T follicular helper cell (primary cell): ENCODE data around the gene ECPAS.
"Not testable (repeated sequence)": the region's sequence is repeated elsewhere in the genome, so short reads cannot be mapped to it uniquely, and the experiment has no call there.

Source experiments
- DNase-seq: peaks from one replicate; pipeline ENCODE4 v3.0.0-alpha.2; 2020; ENCODE audit warnings: low read depth

ECPAS gene

DNA sequence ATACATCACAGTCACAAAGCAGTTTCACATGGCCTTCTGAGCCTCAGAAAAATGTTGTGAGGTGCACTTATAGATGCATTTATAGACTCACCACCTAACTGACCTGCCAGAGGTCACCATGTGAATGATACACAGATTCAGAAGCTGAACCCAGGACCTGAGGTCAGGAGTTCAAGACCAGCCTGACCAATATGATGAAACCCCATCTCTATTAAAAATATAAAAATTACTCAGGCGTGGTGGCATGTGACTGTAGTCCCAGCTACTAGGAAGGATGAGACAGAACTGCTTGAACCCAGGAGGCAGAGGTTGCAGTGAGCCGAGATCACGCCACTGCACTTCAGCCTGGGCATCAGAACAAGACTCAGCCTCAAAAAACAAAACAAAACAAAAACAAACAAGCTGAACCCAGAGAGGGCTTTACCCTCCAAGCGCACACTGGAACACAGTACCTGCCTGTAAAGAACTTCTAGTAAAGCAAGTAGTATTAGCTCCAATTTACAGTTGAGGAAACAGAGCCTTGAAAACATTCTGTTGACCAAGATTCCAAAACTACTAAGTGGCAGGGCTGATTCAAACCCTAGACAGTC is 16.3 kb downstream of the ECPAS start:
- DNase-seq, result no peak

DNA sequence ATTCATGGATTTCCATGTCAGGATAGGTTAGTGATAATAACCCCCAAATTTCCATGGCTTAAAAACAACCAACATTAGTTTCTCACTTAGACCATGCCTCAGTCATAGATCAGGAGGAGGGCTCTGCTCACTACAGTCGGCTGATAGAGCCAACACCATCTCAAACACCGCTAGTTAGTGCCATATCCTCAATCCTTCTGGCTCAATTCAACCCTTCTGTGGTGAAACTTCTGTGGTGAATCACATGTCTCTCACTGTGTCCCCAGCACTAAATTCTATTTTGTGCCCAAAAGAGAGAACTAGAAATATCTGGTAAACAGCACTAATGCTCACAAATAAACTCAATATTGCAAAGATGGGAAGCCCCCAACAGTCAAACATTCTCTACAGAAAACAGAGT is 21.1 kb downstream of the ECPAS start:
- DNase-seq, result no peak

GRCh38 chr9:111458139-111459009 is 25.8 kb downstream of the ECPAS start:
- no peak for DNase-seq

GRCh38 chr9:111456529-111456928 is 27.7 kb downstream of the ECPAS start:
- no peak for DNase-seq

DNA sequence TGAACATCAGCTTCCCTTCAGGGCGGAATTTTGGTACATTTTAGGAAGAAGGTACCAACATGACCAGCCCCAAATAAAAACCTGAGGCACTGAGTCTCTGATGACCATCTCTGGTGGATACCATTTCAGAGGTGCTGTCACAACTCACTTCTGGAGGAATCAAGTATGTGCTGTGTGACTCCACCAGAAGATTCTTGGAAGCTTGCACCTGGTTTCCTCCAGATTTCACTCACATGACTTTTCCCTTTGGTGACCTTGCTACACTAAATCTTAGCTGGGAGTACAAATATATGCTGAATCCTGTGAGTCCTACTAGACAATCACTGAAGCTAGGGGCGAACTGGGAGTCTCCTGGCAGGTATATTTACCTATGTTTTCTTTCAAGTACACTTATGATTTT is 28.5 kb downstream of the ECPAS start:
- DNase-seq, result no peak

DNA sequence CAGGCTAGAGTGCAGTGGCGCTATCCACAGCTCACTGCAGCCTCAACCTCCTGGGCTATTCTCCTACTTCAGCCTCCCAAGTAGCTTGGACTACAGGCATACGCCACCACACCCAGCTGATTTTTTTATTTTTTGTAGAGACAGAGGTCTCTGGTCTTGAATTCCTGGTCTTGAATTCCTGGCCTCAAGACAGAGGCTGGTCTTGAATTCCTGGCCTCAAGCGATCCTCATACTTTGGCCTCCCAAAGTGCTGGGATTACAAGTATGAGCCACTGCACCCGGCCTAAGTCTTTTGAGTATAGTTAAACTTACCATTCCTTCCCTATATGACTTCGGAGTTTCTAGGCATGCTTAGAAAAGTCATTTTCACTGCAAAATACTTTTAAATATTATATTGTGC is 29.4 kb downstream of the ECPAS start:
- DNase-seq, result no peak

DNA sequence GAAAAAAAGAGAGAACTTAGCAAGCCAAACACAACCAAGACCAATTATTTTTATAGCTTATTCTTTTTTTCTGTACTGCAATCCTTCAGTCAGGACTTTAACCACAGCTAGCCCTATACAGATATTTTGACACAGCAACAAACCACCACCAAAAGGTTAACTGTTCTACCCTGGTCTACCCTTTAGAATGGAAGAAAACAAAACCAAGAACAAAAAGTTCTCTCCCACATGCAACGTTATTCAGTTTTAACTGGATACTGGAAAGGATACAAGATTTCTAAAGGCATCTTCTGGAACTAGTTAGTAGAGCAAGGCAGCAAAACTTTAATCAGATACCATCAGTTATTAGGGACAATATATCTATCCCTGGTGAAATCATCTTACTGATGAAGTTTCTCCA is 32.6 kb downstream of the ECPAS start:
- no peak for DNase-seq

DNA sequence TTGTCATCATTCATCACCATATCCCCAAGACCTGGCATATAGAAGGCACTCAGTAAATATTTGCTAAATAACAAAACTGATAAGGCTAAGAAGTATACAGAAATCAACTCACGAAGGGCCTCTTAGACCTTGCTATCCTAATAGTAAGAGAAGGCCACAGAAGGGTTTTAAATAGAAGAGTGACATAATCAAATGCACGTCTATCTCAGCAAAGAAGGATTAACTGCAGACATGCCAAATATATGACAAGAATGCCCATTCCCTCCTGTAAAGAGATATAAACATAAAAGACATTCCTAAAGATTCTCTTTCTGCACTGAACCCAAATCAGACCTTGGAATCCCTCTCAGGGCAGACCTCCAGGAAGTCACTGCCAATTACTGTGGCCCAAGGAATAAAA is 34.1 kb downstream of the ECPAS start:
- no peak for DNase-seq

- no peak for DNase-seq
Observed at GRCh38 chr9:111449705-111450104, 34.5 kb downstream of the ECPAS start.

- DNase-seq, result not testable (repeated sequence)
Observed at GRCh38 chr9:111445799-111446198, 38.4 kb downstream of the ECPAS start.

DNA sequence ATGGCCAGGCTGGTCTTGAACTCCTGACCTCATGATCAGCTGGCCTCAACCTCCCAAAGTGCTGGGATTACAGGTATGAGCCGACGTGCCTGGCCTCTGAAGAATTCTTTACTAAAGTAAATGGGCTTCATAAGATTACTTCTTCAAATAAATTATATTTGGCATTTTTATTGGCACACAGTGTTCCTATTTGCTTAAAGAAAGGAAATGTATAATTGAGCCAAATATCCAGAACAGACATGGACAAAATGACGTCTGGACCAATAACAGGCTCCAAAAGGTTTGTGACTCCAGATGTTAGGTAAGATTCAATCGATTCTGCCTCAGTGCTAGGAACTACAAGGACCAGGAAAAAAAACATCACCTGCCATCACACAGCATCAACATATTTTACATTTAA is 40.7 kb downstream of the ECPAS start:
- no peak for DNase-seq

- no peak for DNase-seq
Observed at GRCh38 chr9:111442360-111443027, 41.7 kb downstream of the ECPAS start.

GRCh38 chr9:111440226-111440625 is 44.0 kb downstream of the ECPAS start:
- no peak for DNase-seq

GRCh38 chr9:111438541-111439235 is 45.5 kb downstream of the ECPAS start:
- DNase-seq, result no peak

- DNase-seq, result no peak
Observed at GRCh38 chr9:111436571-111436970, 47.6 kb downstream of the ECPAS start.

DNA sequence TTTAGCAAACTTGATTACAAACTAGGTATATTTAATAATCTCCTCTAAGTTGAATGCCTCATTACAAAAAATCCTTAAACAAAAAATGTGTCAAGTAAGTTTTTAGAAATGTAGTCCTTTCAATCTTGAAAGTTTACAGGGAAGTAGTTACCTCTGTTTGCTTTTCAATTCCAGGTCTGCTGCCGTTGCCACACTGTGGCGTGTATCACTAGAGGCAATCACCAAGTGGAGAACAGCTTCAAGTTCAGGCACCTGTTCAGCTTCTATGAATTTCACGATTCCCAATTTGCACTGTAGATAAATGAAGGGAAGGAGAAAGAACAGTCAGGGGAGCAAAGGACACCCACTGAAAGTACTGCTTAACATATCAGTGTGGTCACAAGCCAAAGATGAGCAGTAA is 51.1 kb downstream of the ECPAS start:
- DNase-seq, result no peak

DNA sequence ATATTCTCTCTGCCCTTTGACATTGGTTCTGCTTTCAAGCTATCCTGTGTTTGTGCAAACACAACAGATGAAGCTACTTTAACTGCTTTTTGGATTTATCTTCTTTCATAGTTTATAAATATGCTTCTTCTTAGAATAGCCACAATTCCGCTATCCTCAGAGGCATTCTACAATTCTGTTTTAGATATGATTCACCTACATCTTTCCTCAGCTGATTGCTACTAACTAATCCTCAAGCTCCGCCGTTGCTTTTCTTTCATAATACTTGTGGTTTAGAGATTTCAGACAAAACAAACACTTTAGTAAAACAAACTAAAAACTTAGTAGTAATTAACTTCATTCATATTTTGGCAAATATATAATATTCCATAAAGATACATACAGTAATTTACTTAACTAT is 52.5 kb downstream of the ECPAS start:
- no peak for DNase-seq

DNA sequence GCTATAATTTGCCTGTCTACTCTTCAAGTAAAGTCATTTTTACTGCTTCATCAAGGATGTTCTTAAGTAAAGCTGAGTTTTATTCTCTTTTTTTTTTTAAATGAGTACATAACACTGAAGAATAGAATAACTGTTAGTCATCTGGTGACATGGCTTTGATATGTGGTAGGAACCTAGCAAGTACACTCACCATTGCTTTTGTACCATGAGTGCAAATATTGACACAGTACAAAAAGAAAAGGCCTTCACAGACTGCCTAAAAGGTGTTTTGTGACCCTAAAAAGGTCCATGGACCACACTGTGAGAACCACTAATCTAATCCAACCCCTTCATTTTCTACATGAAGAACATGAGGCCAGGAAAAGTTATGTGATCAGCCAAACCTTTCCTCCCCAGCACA is 55.0 kb downstream of the ECPAS start:
- DNase-seq, result no peak

GRCh38 chr9:111427186-111427585 is 57.0 kb downstream of the ECPAS start:
- no peak for DNase-seq

- DNase-seq, result no peak
Observed at GRCh38 chr9:111423389-111423788, 60.8 kb downstream of the ECPAS start.

- no peak for DNase-seq
Observed at GRCh38 chr9:111414406-111414805, 69.8 kb downstream of the ECPAS start.

- DNase-seq, result no peak
Observed at GRCh38 chr9:111413996-111414395, 70.2 kb downstream of the ECPAS start.

DNA sequence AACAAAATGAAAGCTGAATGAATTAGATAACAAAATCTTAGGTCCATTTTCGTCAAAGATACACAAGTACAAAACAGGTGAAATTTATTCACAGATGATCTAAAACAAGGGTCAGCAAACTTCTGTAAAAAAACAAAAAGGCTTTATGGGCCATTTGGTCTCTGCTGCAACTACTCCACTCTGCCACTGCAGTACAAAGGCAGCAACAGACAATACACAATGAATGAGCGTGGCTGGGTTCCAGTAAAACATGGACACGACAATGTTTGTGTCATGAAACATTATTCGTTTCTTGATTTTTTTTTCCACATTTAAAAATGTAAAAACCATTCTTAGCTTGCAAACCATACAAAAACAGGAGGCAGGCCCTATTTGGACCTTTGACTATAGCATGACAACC is 71.9 kb downstream of the ECPAS start:
- no peak for DNase-seq
